ENCODE data around the gene DEPDC1B.
"Not testable (repeated sequence)": the region's sequence is repeated elsewhere in the genome, so short reads cannot be mapped to it uniquely, and the experiment has no call there.

Gene DEPDC1B

GRCh38 chr5:60699609-60700415 lies at the start of gene DEPDC1B:
DEPDC1B (minus strand) TSS chr5:60700166; CDS start chr5:60700093, 73 bp downstream.
- Histone ChIP-seq H3K27ac (peak within 1 kb of the TSS in 20 of 21 experiments; percentile 51 to 86 (median 74)), H3K4me3 (peak within 1 kb of the TSS; percentile 60 to 92 (median 78))

- Histone ChIP-seq H3K4me3 (no peak overlapping the region), H3K27ac (no peak overlapping the region)
These were observed 44.7 kb upstream of the DEPDC1B start for GRCh38 chr5:60744682-60745081.

GRCh38 chr5:60743511-60744314 lies 43.7 kb upstream of the DEPDC1B start:
- no peak overlapping the region for H3K27ac ChIP-seq
- H3K4me3 ChIP-seq = no peak overlapping the region

- Histone ChIP-seq H3K27ac (no peak overlapping the region), H3K4me3 (no peak overlapping the region)
These were observed 40.4 kb upstream of the DEPDC1B start for GRCh38 chr5:60740322-60740721.

- no peak overlapping the region for H3K4me3 ChIP-seq
These were observed 39.0 kb upstream of the DEPDC1B start for GRCh38 chr5:60738933-60739332.

GRCh38 chr5:60738461-60738860 lies 38.5 kb upstream of the DEPDC1B start:
- Histone ChIP-seq H3K27ac (no peak overlapping the region), H3K4me3 (no peak overlapping the region)

More at GRCh38 chr5:60738933-60739332, 39.0 kb upstream of the DEPDC1B start:
- H3K27ac ChIP-seq = no peak overlapping the region

- H3K27ac ChIP-seq, H3K4me3 ChIP-seq: not testable (repeated sequence)
These were observed 30.9 kb upstream of the DEPDC1B start for GRCh38 chr5:60730858-60731257.

GRCh38 chr5:60727033-60727679 lies 27.2 kb upstream of the DEPDC1B start:
- Histone ChIP-seq H3K27ac (no peak overlapping the region), H3K4me3 (no peak overlapping the region)

- no peak overlapping the region for H3K4me3 ChIP-seq
These were observed 24.2 kb upstream of the DEPDC1B start for GRCh38 chr5:60724126-60724525.

GRCh38 chr5:60722416-60722815 lies 22.4 kb upstream of the DEPDC1B start:
- Histone ChIP-seq H3K27ac (no peak overlapping the region), H3K4me3 (no peak overlapping the region)

More at GRCh38 chr5:60724126-60724525, 24.2 kb upstream of the DEPDC1B start:
- H3K27ac ChIP-seq = no peak overlapping the region

GRCh38 chr5:60719329-60719728 lies 19.4 kb upstream of the DEPDC1B start:
- Histone ChIP-seq H3K4me3 (no peak overlapping the region), H3K27ac (no peak overlapping the region)

GRCh38 chr5:60718166-60718892 lies 18.4 kb upstream of the DEPDC1B start:
- Histone ChIP-seq H3K27ac (peak overlapping the region in 3 of 21 experiments; percentile 42 to 70 (median 62)), H3K4me3 (no peak overlapping the region)

GRCh38 chr5:60715201-60715928 lies 15.4 kb upstream of the DEPDC1B start:
- not testable (repeated sequence) for H3K4me3 ChIP-seq

GRCh38 chr5:60712950-60713349 lies 13.0 kb upstream of the DEPDC1B start:
- Histone ChIP-seq H3K4me3 (no peak overlapping the region), H3K27ac (no peak overlapping the region)

More at GRCh38 chr5:60715201-60715928, 15.4 kb upstream of the DEPDC1B start:
- H3K27ac ChIP-seq = not testable (repeated sequence)

- not testable (repeated sequence) for H3K4me3 ChIP-seq, H3K27ac ChIP-seq
These were observed 11.9 kb upstream of the DEPDC1B start for GRCh38 chr5:60711892-60712291.

- Histone ChIP-seq H3K27ac (no peak overlapping the region), H3K4me3 (no peak overlapping the region)
These were observed 10.4 kb upstream of the DEPDC1B start for GRCh38 chr5:60710362-60710761.

- no peak overlapping the region for H3K4me3 ChIP-seq
These were observed 5.2 kb upstream of the DEPDC1B start for GRCh38 chr5:60705144-60705543.

GRCh38 chr5:60703944-60704343 lies 4.0 kb upstream of the DEPDC1B start:
- Histone ChIP-seq H3K27ac (no peak overlapping the region), H3K4me3 (no peak overlapping the region)

More at GRCh38 chr5:60705144-60705543, 5.2 kb upstream of the DEPDC1B start:
- H3K27ac ChIP-seq = no peak overlapping the region

Measured in skin epidermis (tissue), 12 donors.